HepG2 (cell line): ENCODE measurements around the gene PJA2. TPM values are rescaled to one million over a fixed set of nuclear protein-coding genes. Genes with fewer than 3 reads are reported as not detected.

ENCODE experiments used
- AKNA ChIP-seq: sonication (generic); formaldehyde crosslinking; IDR thresholded peaks from 2 replicates; pipeline ENCODE4 v1.4.0; 2020; ENCODE audit warnings: missing genetic modification reagents, borderline replicate concordance
- GABPA ChIP-seq, 2 experiments: IDR thresholded peaks; 2 replicates each; pipeline ENCODE4 v1.6.1; 2011 to 2016; ENCODE audit warnings: low read depth in 2 of 2, low read length in 1 of 2, missing biosample characterization in 1 of 2, missing genetic modification characterization in 1 of 2
- HNRNPUL1 ChIP-seq: fragments of 200-400 bp; formaldehyde crosslinking; IDR thresholded peaks from 2 replicates; pipeline ENCODE4 v1.6.1; 2017; ENCODE audit warnings: low read depth, mild to moderate bottlenecking, low read length, moderate library complexity
- RNF2 ChIP-seq: fragments of 450-650 bp; conservative IDR thresholded peaks from 2 replicates; pipeline ENCODE4 v1.6.1; 2016; ENCODE audit warnings: low read depth
- TARDBP ChIP-seq: sonication (generic); formaldehyde crosslinking; IDR thresholded peaks from 2 replicates; pipeline ENCODE4 v1.8.0; 2022; ENCODE audit warnings: mild to moderate bottlenecking, missing genetic modification reagents
- ZFP82 ChIP-seq: sonication (generic); formaldehyde crosslinking; IDR thresholded peaks from 2 replicates; pipeline ENCODE4 v1.5.1; 2020; ENCODE audit warnings: mild to moderate bottlenecking, missing genetic modification reagents, borderline replicate concordance
- ZFP90 ChIP-seq: sonication (generic); formaldehyde crosslinking; IDR thresholded peaks from 2 replicates; pipeline ENCODE4 v1.8.0; 2022; ENCODE audit warnings: missing genetic modification reagents, mild to moderate bottlenecking, inconsistent platforms, borderline replicate concordance
- ZNF251 ChIP-seq: sonication (generic); formaldehyde crosslinking; IDR thresholded peaks from 2 replicates; pipeline ENCODE4 v1.9.0; 2021; ENCODE audit warnings: mild to moderate bottlenecking, missing genetic modification reagents
- ZNF276 ChIP-seq: sonication (generic); formaldehyde crosslinking; IDR thresholded peaks from 2 replicates; pipeline ENCODE4 v1.4.0; 2020; ENCODE audit warnings: mild to moderate bottlenecking, low read depth, missing genetic modification reagents
- ZNF816 ChIP-seq: sonication (generic); formaldehyde crosslinking; IDR thresholded peaks from 2 replicates; pipeline ENCODE4 v1.8.0; 2022; ENCODE audit warnings: missing genetic modification reagents, mild to moderate bottlenecking, borderline replicate concordance
- ZNF878 ChIP-seq: sonication (generic); formaldehyde crosslinking; IDR thresholded peaks from 2 replicates; pipeline ENCODE4 v1.8.1; 2023; ENCODE audit warnings: mild to moderate bottlenecking, missing genetic modification reagents, moderate library complexity
- polyA plus RNA-seq, 8 experiments: library from polyadenylated mRNA; depleted of rRNA in 3 of 8; stranded (reverse) in 7 of 8; unstranded in 1 of 8; fragments of >200 nt; fragmentation: Illumina TruSeq in 4 of 8; extraction: Trizol in 4 of 8; gene quantifications; 2 replicates each; pipeline versions ENCODE4 v1.2.1 to v1.2.3, GENCODE V29; 2011 to 2016; ENCODE audit warnings: low read depth in 4 of 8, missing spikeins in 1 of 8, mixed read lengths in 1 of 8; ENCODE audit not compliant: insufficient read depth in 1 of 8
- total RNA-seq, 5 experiments: library from RNA; depleted of rRNA; stranded (reverse); fragments of >200 nt; fragmentation: Illumina TruSeq; extraction: Trizol; gene quantifications; 2 replicates each; pipeline ENCODE4 v1.2.3, GENCODE V29; 2016; ENCODE audit warnings: low read depth in 1 of 5
- TF ChIP-seq, protein P1 (sequence below): sonication (generic); formaldehyde crosslinking; IDR thresholded peaks from 2 replicates; pipeline ENCODE4 v1.8.1; 2023; ENCODE audit warnings: mild to moderate bottlenecking, missing genetic modification reagents

PJA2 gene
- total and polyA plus RNA-seq, 2 of the 13 experiments (the other 11 are each of a cell fraction or from before 2014, with no cell fraction given) = 39.4 to 41.4 TPM

GRCh38 chr5:109418712-109419352, 9.1 kb upstream of the PJA2 start (continued):
- TF ChIP-seq ZNF816 (no peak), ZNF251 (no peak), HNRNPUL1 (no peak), TARDBP (no peak), ZNF878 (CRISPR knock-in tag) (no peak), AKNA (CRISPR knock-in tag) (no peak), RNF2 (no peak), ZNF276 (CRISPR knock-in tag) (no peak), ZFP90 (no peak), GABPA (IDR thresholded peaks at IDR 0.05; ENCODE audit: low read depth, low read length) (no peak), GABPA (CRISPR knock-in tag; IDR thresholded peaks at IDR 0.05; ENCODE audit: low read depth) (no peak), ZFP82 (CRISPR knock-in tag) (no peak)
- TF ChIP-seq, protein P1, sequence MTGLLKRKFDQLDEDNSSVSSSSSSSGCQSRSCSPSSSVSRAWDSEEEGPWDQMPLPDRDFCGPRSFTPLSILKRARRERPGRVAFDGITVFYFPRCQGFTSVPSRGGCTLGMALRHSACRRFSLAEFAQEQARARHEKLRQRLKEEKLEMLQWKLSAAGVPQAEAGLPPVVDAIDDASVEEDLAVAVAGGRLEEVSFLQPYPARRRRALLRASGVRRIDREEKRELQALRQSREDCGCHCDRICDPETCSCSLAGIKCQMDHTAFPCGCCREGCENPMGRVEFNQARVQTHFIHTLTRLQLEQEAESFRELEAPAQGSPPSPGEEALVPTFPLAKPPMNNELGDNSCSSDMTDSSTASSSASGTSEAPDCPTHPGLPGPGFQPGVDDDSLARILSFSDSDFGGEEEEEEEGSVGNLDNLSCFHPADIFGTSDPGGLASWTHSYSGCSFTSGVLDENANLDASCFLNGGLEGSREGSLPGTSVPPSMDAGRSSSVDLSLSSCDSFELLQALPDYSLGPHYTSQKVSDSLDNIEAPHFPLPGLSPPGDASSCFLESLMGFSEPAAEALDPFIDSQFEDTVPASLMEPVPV = no peak
